Skeletal muscle satellite cell (primary cell): ENCODE measurements around the gene ZNF366.

Experiments
- H3K27me3 ChIP-seq: 2 replicates; pipeline ENCODE4 v1.7.0; 2013; ENCODE audit warnings: low read length; ENCODE audit not compliant: control insufficient read depth, insufficient read depth
- H3K36me3 ChIP-seq: 2 replicates; pipeline ENCODE4 v1.7.0; 2013; ENCODE audit warnings: mild to moderate bottlenecking, control low read depth, low read length; ENCODE audit not compliant: insufficient read depth
- H3K4me1 ChIP-seq: 2 replicates; pipeline ENCODE4 v1.7.0; 2013; ENCODE audit warnings: low read length; ENCODE audit not compliant: control insufficient read depth, insufficient read depth
- H3K4me2 ChIP-seq: 2 replicates; pipeline ENCODE4 v1.7.0; 2013; ENCODE audit warnings: mild to moderate bottlenecking, low read length
- H3K4me3 ChIP-seq: 2 replicates; pipeline ENCODE4 v1.7.0; 2013; ENCODE audit warnings: low read length
- H3K9ac ChIP-seq: 2 replicates; pipeline ENCODE4 v1.7.0; 2013; ENCODE audit warnings: mild to moderate bottlenecking, low read depth, low read length, moderate library complexity
- H3K9me3 ChIP-seq: replicated peaks from 2 replicates; pipeline ENCODE4 v1.7.0; 2013; ENCODE audit warnings: mild to moderate bottlenecking, control low read depth, low read length

ZNF366 gene

GRCh38 chr5:72434781-72435437 lies 72.3 kb downstream of the ZNF366 start:
- no peaks in the 10 kb centered on the region for H3K27me3 ChIP-seq

GRCh38 chr5:72434056-72434780 lies 73.0 kb downstream of the ZNF366 start:
- H3K9me3 ChIP-seq, result no peaks in the 10 kb centered on the region
- peak overlapping the region; percentile 16 for H3K4me2 ChIP-seq
- no peak overlapping the region for H3K4me3 ChIP-seq
- H3K27me3 ChIP-seq, result no peaks in the 10 kb centered on the region
- H3K36me3 ChIP-seq, result no peaks in the 10 kb centered on the region
- peak overlapping the region; percentile 49 for H3K9ac ChIP-seq
- peaks cover 37% of the 10 kb centered on the region for H3K4me1 ChIP-seq

More at GRCh38 chr5:72434781-72435437, 72.3 kb downstream of the ZNF366 start:
- H3K4me1 ChIP-seq, result peaks cover 37% of the 10 kb centered on the region
- H3K9ac ChIP-seq, result peak overlapping the region; percentile 49
- peak overlapping the region; percentile 16 for H3K4me2 ChIP-seq
- no peaks in the 10 kb centered on the region for H3K36me3 ChIP-seq
- H3K4me3 ChIP-seq, result peak overlapping the region; percentile 3
- no peaks in the 10 kb centered on the region for H3K9me3 ChIP-seq

GRCh38 chr5:72433522-72433921 lies 73.7 kb downstream of the ZNF366 start:
- Histone ChIP-seq H3K9me3 (no peaks in the 10 kb centered on the region), H3K4me1 (peaks cover 39% of the 10 kb centered on the region), H3K4me2 (no peak overlapping the region), H3K9ac (peak overlapping the region; percentile 49), H3K36me3 (no peaks in the 10 kb centered on the region), H3K27me3 (no peaks in the 10 kb centered on the region), H3K4me3 (no peak overlapping the region)

GRCh38 chr5:72428669-72429068 lies 78.5 kb downstream of the ZNF366 start:
- H3K4me1 ChIP-seq, result peaks cover 28% of the 10 kb centered on the region
- no peaks in the 10 kb centered on the region for H3K36me3 ChIP-seq
- no peak overlapping the region for H3K4me3 ChIP-seq
- no peaks in the 10 kb centered on the region for H3K9me3 ChIP-seq
- H3K9ac ChIP-seq, result no peak overlapping the region
- no peak overlapping the region for H3K4me2 ChIP-seq
- H3K27me3 ChIP-seq, result no peaks in the 10 kb centered on the region

- Histone ChIP-seq H3K36me3 (no peaks in the 10 kb centered on the region), H3K27me3 (no peaks in the 10 kb centered on the region), H3K4me2 (peak overlapping the region; percentile 32), H3K9ac (no peak overlapping the region), H3K9me3 (no peaks in the 10 kb centered on the region), H3K4me1 (peaks cover 20% of the 10 kb centered on the region), H3K4me3 (no peak overlapping the region)
Observed at GRCh38 chr5:72427488-72428437, 79.4 kb downstream of the ZNF366 start.

- Histone ChIP-seq H3K4me2 (no peak overlapping the region), H3K4me3 (no peak overlapping the region), H3K36me3 (no peaks in the 10 kb centered on the region), H3K4me1 (peaks cover 20% of the 10 kb centered on the region), H3K27me3 (no peaks in the 10 kb centered on the region), H3K9ac (no peak overlapping the region), H3K9me3 (no peaks in the 10 kb centered on the region)
Observed at GRCh38 chr5:72427016-72427415, 80.2 kb downstream of the ZNF366 start.

- H3K4me1 ChIP-seq, result peaks cover 20% of the 10 kb centered on the region
- no peaks in the 10 kb centered on the region for H3K27me3 ChIP-seq
- H3K9me3 ChIP-seq, result no peaks in the 10 kb centered on the region
- H3K4me2 ChIP-seq, result no peak overlapping the region
- no peak overlapping the region for H3K4me3 ChIP-seq
- no peaks in the 10 kb centered on the region for H3K36me3 ChIP-seq
- no peak overlapping the region for H3K9ac ChIP-seq
Observed at GRCh38 chr5:72426019-72426418, 81.2 kb downstream of the ZNF366 start.

- Histone ChIP-seq H3K27me3 (no peaks in the 10 kb centered on the region), H3K4me1 (no peaks in the 10 kb centered on the region), H3K9me3 (no peaks in the 10 kb centered on the region)
Observed at GRCh38 chr5:72418271-72418670, 88.9 kb downstream of the ZNF366 start.

GRCh38 chr5:72417333-72418062 lies 89.7 kb downstream of the ZNF366 start:
- no peak overlapping the region for H3K4me2 ChIP-seq
- H3K27me3 ChIP-seq, result no peaks in the 10 kb centered on the region
- no peak overlapping the region for H3K9ac ChIP-seq
- H3K9me3 ChIP-seq, result no peaks in the 10 kb centered on the region
- H3K4me3 ChIP-seq, result no peak overlapping the region
- H3K4me1 ChIP-seq, result peaks cover 7% of the 10 kb centered on the region
- no peaks in the 10 kb centered on the region for H3K36me3 ChIP-seq

More at GRCh38 chr5:72418271-72418670, 88.9 kb downstream of the ZNF366 start:
- Histone ChIP-seq H3K4me3 (no peak overlapping the region), H3K36me3 (no peaks in the 10 kb centered on the region), H3K9ac (no peak overlapping the region), H3K4me2 (no peak overlapping the region)

GRCh38 chr5:72415616-72416325 lies 91.4 kb downstream of the ZNF366 start:
- no peaks in the 10 kb centered on the region for H3K9me3 ChIP-seq
- H3K27me3 ChIP-seq, result no peaks in the 10 kb centered on the region
- H3K4me3 ChIP-seq, result no peak overlapping the region
- H3K36me3 ChIP-seq, result no peaks in the 10 kb centered on the region
- H3K4me1 ChIP-seq, result peaks cover 16% of the 10 kb centered on the region
- no peak overlapping the region for H3K4me2 ChIP-seq
- H3K9ac ChIP-seq, result no peak overlapping the region
